Activated CD4-positive, alpha-beta T cell treated with anti-CD3 and anti-CD28 coated beads for 36 hours (primary cell): ENCODE measurements around the gene SEPTIN11. TPM values are rescaled to one million over a fixed set of nuclear protein-coding genes. Genes with fewer than 3 reads are reported as not detected.
A peak's percentile ranks its signal among the peaks of the same experiment; 100 is the strongest.

Source experiments
- ATAC-seq: fragments of 200-7000 bp; cut with Tn5 transposase; one replicate; pipeline ENCODE4 v1.10.0; 2021; ENCODE audit warnings: mild to moderate bottlenecking, moderate library complexity
- CTCF ChIA-PET: fragments of 350-600 bp; sonication (Branson Sonifier 250); formaldehyde crosslinking; loops from one replicate; lab custom pipeline; 2021; ENCODE audit warnings: antibody characterized with exemption; lab: Charles Lee
- POLR2A ChIA-PET: fragments of 350-600 bp; sonication (Branson Sonifier 250); formaldehyde crosslinking; loops from one replicate; lab custom pipeline; 2021; ENCODE audit warnings: antibody characterized with exemption, inconsistent platforms; lab: Charles Lee
- DNase-seq: peaks from one replicate; pipeline ENCODE4 v3.0.0-alpha.2; 2020
- H3K27ac Mint-ChIP-seq: one replicate; pipeline ENCODE4 v1.8.0; 2021; ENCODE audit warnings: mixed read lengths
- H3K27me3 Mint-ChIP-seq: one replicate; pipeline ENCODE4 v1.8.0; 2021; ENCODE audit warnings: mixed read lengths
- H3K36me3 Mint-ChIP-seq: one replicate; pipeline ENCODE4 v1.8.0; 2021; ENCODE audit warnings: low read depth, mixed read lengths
- H3K4me1 Mint-ChIP-seq: one replicate; pipeline ENCODE4 v1.8.0; 2021; ENCODE audit warnings: mixed read lengths
- H3K4me3 Mint-ChIP-seq: one replicate; pipeline ENCODE4 v1.8.0; 2021; ENCODE audit warnings: mild to moderate bottlenecking, moderate library complexity, mixed read lengths
- H3K9me3 Mint-ChIP-seq: one replicate; pipeline ENCODE4 v1.8.0; 2021; ENCODE audit warnings: low read depth, mixed read lengths
- intact Hi-C, 2 experiments: fragments of 100-400 bp; cut with DNase I in 1 of 2; cut with micrococcal nuclease in 1 of 2; formaldehyde crosslinking; loops; one replicate each; pipeline versions ENCODE4 v1.14.2 to v1.15.1; 2022 to 2024; cut with DNase I, micrococcal nuclease
- total RNA-seq, 2 experiments: library from RNA; stranded (reverse); gene quantifications; one replicate each; pipeline ENCODE4 v1.2.3, GENCODE V29; 2021

The SEPTIN11 gene
- total RNA-seq, 2 experiments from 2014 or later, result 15.5 to 34.5 TPM

GRCh38 chr4:76981644-76982043 lies 32.1 kb downstream of the SEPTIN11 start:
- Mint-ChIP-seq H3K27me3 (no peaks in the 10 kb centered on the region), H3K4me1 (peaks cover 66% of the 10 kb centered on the region), H3K4me3 (no peak overlapping the region), H3K27ac (no peak overlapping the region), H3K9me3 (no peaks in the 10 kb centered on the region), H3K36me3 (no peaks in the 10 kb centered on the region)
- ChIA-PET POLR2A (no interaction called here), CTCF (interaction anchor here (0.7 to 1.3 kb wide), 3 partner anchors 8 to 51 kb away, joined by 3 to 5 read pairs (median 3); no protein-coding TSS in a partner anchor)
- DNase-seq (no peak), ATAC-seq (no peak)
- intact Hi-C loops, result no loop called here

- intact Hi-C loops, result no loop called here
- Mint-ChIP-seq H3K4me1 (peaks cover 71% of the 10 kb centered on the region), H3K27ac (peak overlapping the region; percentile 11), H3K9me3 (no peaks in the 10 kb centered on the region), H3K4me3 (no peak overlapping the region), H3K27me3 (no peaks in the 10 kb centered on the region), H3K36me3 (no peaks in the 10 kb centered on the region)
- ATAC-seq (no peak), DNase-seq (no peak)
- POLR2A ChIA-PET, result no interaction called here
- CTCF ChIA-PET, result interaction anchor here (0.6 to 1.0 kb wide), 6 partner anchors 9 to 148 kb away, joined by 3 to 4 read pairs (median 4); no protein-coding TSS in a partner anchor
These were observed 33.4 kb downstream of the SEPTIN11 start for GRCh38 chr4:76982638-76983584.

GRCh38 chr4:76984127-76984526 lies 34.6 kb downstream of the SEPTIN11 start:
- DNase-seq, result no peak
- no peak overlapping the region for H3K4me3 Mint-ChIP-seq
- H3K9me3 Mint-ChIP-seq, result no peaks in the 10 kb centered on the region
- CTCF ChIA-PET, result no interaction called here
- H3K4me1 Mint-ChIP-seq, result peaks cover 71% of the 10 kb centered on the region
- intact Hi-C loops, result no loop called here
- POLR2A ChIA-PET, result no interaction called here
- no peaks in the 10 kb centered on the region for H3K36me3 Mint-ChIP-seq
- ATAC-seq, result peak; percentile 47
- no peaks in the 10 kb centered on the region for H3K27me3 Mint-ChIP-seq
- no peak overlapping the region for H3K27ac Mint-ChIP-seq

- H3K9me3 Mint-ChIP-seq, result peaks cover 1% of the 10 kb centered on the region
- no peak overlapping the region for H3K4me3 Mint-ChIP-seq
- H3K4me1 Mint-ChIP-seq, result peaks cover 75% of the 10 kb centered on the region
- ChIA-PET POLR2A (no interaction called here), CTCF (interaction anchor here (1.8 kb wide), 1 partner anchor 11 kb away, joined by 6 read pairs; no protein-coding TSS in a partner anchor)
- intact Hi-C loops, result loop anchor here in 1 of 2 experiments (5.0 kb wide), 1 partner anchor 32 kb away; no protein-coding TSS in a partner anchor
- DNase-seq (no peak), ATAC-seq (no peak)
- H3K27ac Mint-ChIP-seq, result no peak overlapping the region
- H3K27me3 Mint-ChIP-seq, result no peaks in the 10 kb centered on the region
- peaks cover 1% of the 10 kb centered on the region for H3K36me3 Mint-ChIP-seq
These were observed 35.2 kb downstream of the SEPTIN11 start for GRCh38 chr4:76984788-76985211.

GRCh38 chr4:76987153-76987591 lies 37.6 kb downstream of the SEPTIN11 start:
- peaks cover 82% of the 10 kb centered on the region for H3K4me1 Mint-ChIP-seq
- H3K4me3 Mint-ChIP-seq, result no peak overlapping the region
- intact Hi-C loops, result loop anchor here in 1 of 2 experiments (5.0 kb wide), 1 partner anchor 35 kb away; no protein-coding TSS in a partner anchor
- no peak overlapping the region for H3K27ac Mint-ChIP-seq
- ATAC-seq (no peak), DNase-seq (no peak)
- peaks cover 7% of the 10 kb centered on the region for H3K27me3 Mint-ChIP-seq
- CTCF ChIA-PET, result interaction anchor here (0.6 to 2.6 kb wide), 6 partner anchors 9 to 58 kb away, joined by 3 to 8 read pairs (median 4); no protein-coding TSS in a partner anchor
- H3K9me3 Mint-ChIP-seq, result peaks cover 8% of the 10 kb centered on the region
- POLR2A ChIA-PET, result no interaction called here
- H3K36me3 Mint-ChIP-seq, result peaks cover 6% of the 10 kb centered on the region

- POLR2A ChIA-PET, result no interaction called here
- Mint-ChIP-seq H3K9me3 (peaks cover 8% of the 10 kb centered on the region), H3K4me1 (peaks cover 82% of the 10 kb centered on the region), H3K27me3 (peaks cover 7% of the 10 kb centered on the region), H3K36me3 (peaks cover 6% of the 10 kb centered on the region), H3K4me3 (no peak overlapping the region), H3K27ac (no peak overlapping the region)
- CTCF ChIA-PET, result interaction anchor here (0.6 to 2.6 kb wide), 6 partner anchors 11 to 57 kb away, joined by 3 to 8 read pairs (median 4); partner anchors contain the start of gene SEPTIN11
- ATAC-seq, result no peak
- DNase-seq, result no peak
- intact Hi-C loops, result loop anchor here in 1 of 2 experiments (5.0 kb wide), 1 partner anchor 35 kb away; no protein-coding TSS in a partner anchor
These were observed 38.1 kb downstream of the SEPTIN11 start for GRCh38 chr4:76987685-76988084.

GRCh38 chr4:76989391-76990061 lies 40.0 kb downstream of the SEPTIN11 start:
- peak; percentile 27 for ATAC-seq
- H3K27ac Mint-ChIP-seq, result peak overlapping the region; percentile 59

GRCh38 chr4:76990288-76991080 lies 40.9 kb downstream of the SEPTIN11 start:
- ChIA-PET CTCF (interaction anchor here (0.7 to 1.8 kb wide), 2 partner anchors 9 to 24 kb away, joined by 3 to 7 read pairs; no protein-coding TSS in a partner anchor), POLR2A (interaction anchor here (0.5 kb wide), 1 partner anchor 80 kb away, joined by 3 read pairs; no protein-coding TSS in a partner anchor)
- Mint-ChIP-seq H3K4me3 (peak overlapping the region; percentile 20), H3K4me1 (peaks cover 76% of the 10 kb centered on the region), H3K27ac (no peak overlapping the region), H3K9me3 (peaks cover 8% of the 10 kb centered on the region), H3K36me3 (peaks cover 6% of the 10 kb centered on the region), H3K27me3 (peaks cover 7% of the 10 kb centered on the region)
- intact Hi-C loops, result loop anchor here in 1 of 2 experiments (5.0 kb wide), 1 partner anchor 38 kb away; no protein-coding TSS in a partner anchor
- ATAC-seq (no peak), DNase-seq (no peak)

More at GRCh38 chr4:76989391-76990061, 40.0 kb downstream of the SEPTIN11 start:
- DNase-seq, result peak; percentile 61
- Mint-ChIP-seq H3K36me3 (peaks cover 6% of the 10 kb centered on the region), H3K4me3 (peak overlapping the region; percentile 20), H3K9me3 (peaks cover 8% of the 10 kb centered on the region), H3K4me1 (peaks cover 82% of the 10 kb centered on the region), H3K27me3 (peaks cover 7% of the 10 kb centered on the region)
- ChIA-PET CTCF (interaction anchor here (0.7 to 2.6 kb wide), 2 partner anchors 8 to 39 kb away, joined by 3 to 8 read pairs; no protein-coding TSS in a partner anchor), POLR2A (interaction anchor here (0.5 kb wide), 1 partner anchor 81 kb away, joined by 3 read pairs; no protein-coding TSS in a partner anchor)
- intact Hi-C loops, result loop anchor here (5.0 kb wide), 1 partner anchor 37 kb away; no protein-coding TSS in a partner anchor

- intact Hi-C loops, result loop anchor here in 1 of 2 experiments (5.0 kb wide), 1 partner anchor 39 kb away; no protein-coding TSS in a partner anchor
- H3K36me3 Mint-ChIP-seq, result peaks cover 9% of the 10 kb centered on the region
- ChIA-PET CTCF (interaction anchor here (1.1 to 1.8 kb wide), 2 partner anchors 25 to 94 kb away, joined by 3 to 7 read pairs; no protein-coding TSS in a partner anchor), POLR2A (no interaction called here)
- no peak overlapping the region for H3K27ac Mint-ChIP-seq
- no peak for ATAC-seq
- DNase-seq, result no peak
- peaks cover 82% of the 10 kb centered on the region for H3K4me1 Mint-ChIP-seq
- H3K4me3 Mint-ChIP-seq, result no peak overlapping the region
- peaks cover 8% of the 10 kb centered on the region for H3K9me3 Mint-ChIP-seq
- peaks cover 7% of the 10 kb centered on the region for H3K27me3 Mint-ChIP-seq
These were observed 41.7 kb downstream of the SEPTIN11 start for GRCh38 chr4:76991161-76991660.
